ENCODE data around the gene ZNF610. TPM values are rescaled to one million over a fixed set of nuclear protein-coding genes. Genes with fewer than 3 reads are reported as not detected.

The ZNF610 gene
- total RNA-seq, 1 donor from 2014 or later, result not detected

GRCh38 chr19:52398081-52398441 is 62.0 kb downstream of the ZNF610 start:
- intact Hi-C loops (cut with DNase I), result loop anchor here (10.0 kb wide), 1 partner anchor 337 kb away; the partner anchor contains the start of gene ZNF611
- H3K36me3 ChIP-seq, result peaks cover 34 to 56% of the 10 kb centered on the region in 2 donors
- peaks cover 7 to 15% of the 10 kb centered on the region in 2 donors for H3K4me1 ChIP-seq
- peak overlapping the region; percentile 64 to 84 for H3K27ac ChIP-seq
- H3K9me3 ChIP-seq, result peaks cover 7 to 38% of the 10 kb centered on the region in 2 donors
- H3K27me3 ChIP-seq, result no peaks in the 10 kb centered on the region
- no peak for TF ChIP-seq CTCF (IDR thresholded peaks at IDR 0.05)
- peak overlapping the region; percentile 79 to 90 for H3K4me3 ChIP-seq
- DNase-seq (ENCODE audit: low spot score in 2 of 2), result peak in 1 of 2 donors; percentile 65

- peaks cover 79 to 91% of the 10 kb centered on the region in 2 donors for H3K36me3 ChIP-seq
- TF ChIP-seq CTCF (IDR thresholded peaks at IDR 0.05), result no peak
Measured at GRCh38 chr19:52410276-52410675, 74.2 kb downstream of the ZNF610 start.

GRCh38 chr19:52415711-52416110 is 79.7 kb downstream of the ZNF610 start:
- peaks cover 25 to 36% of the 10 kb centered on the region in 2 donors for H3K36me3 ChIP-seq
- no peaks in the 10 kb centered on the region for H3K4me1 ChIP-seq
- intact Hi-C loops (cut with DNase I), result no loop called here
- no peak overlapping the region for H3K27ac ChIP-seq
- H3K9me3 ChIP-seq, result peaks cover 91 to 100% of the 10 kb centered on the region in 2 donors
- no peak for DNase-seq (ENCODE audit: low spot score in 2 of 2)
- H3K4me3 ChIP-seq, result no peak overlapping the region
- TF ChIP-seq CTCF (IDR thresholded peaks at IDR 0.05), result no peak
- no peaks in the 10 kb centered on the region for H3K27me3 ChIP-seq

More at GRCh38 chr19:52410276-52410675, 74.2 kb downstream of the ZNF610 start:
- intact Hi-C loops (cut with DNase I), result no loop called here
- Histone ChIP-seq H3K4me3 (no peak overlapping the region), H3K9me3 (peaks cover 74 to 99% of the 10 kb centered on the region in 2 donors), H3K27me3 (no peaks in the 10 kb centered on the region), H3K27ac (no peak overlapping the region), H3K4me1 (no peaks in the 10 kb centered on the region)
- no peak for DNase-seq (ENCODE audit: low spot score in 2 of 2)

Other genes starting within 250 kb of the ZNF610 start
- 6.9 TPM for gene ZNF841, start 240.5 kb upstream of the ZNF610 start, total RNA-seq
- 1.2 TPM for gene ZNF616, start 196.3 kb upstream of the ZNF610 start, total RNA-seq
- gene ZNF836, start 164.6 kb upstream of the ZNF610 start, total RNA-seq, result 2.8 TPM
- gene PPP2R1A, start 146.2 kb upstream of the ZNF610 start, total RNA-seq, result 215 TPM
- 2.3 TPM for gene ZNF766, start 66.7 kb upstream of the ZNF610 start, total RNA-seq
- 4.4 TPM for gene ZNF480, start 39.1 kb upstream of the ZNF610 start, total RNA-seq
- gene ZNF880, start 33.7 kb downstream of the ZNF610 start, total RNA-seq, result 21.5 TPM
- gene ZNF528, start 61.6 kb downstream of the ZNF610 start, total RNA-seq, result 4.0 TPM
- gene ZNF534, start 92.9 kb downstream of the ZNF610 start, total RNA-seq, result not detected
- not detected for gene ZNF578, start 117.3 kb downstream of the ZNF610 start, total RNA-seq
- gene ZNF808, start 191.4 kb downstream of the ZNF610 start, total RNA-seq, result 9.0 TPM
- gene ZNF701, start 234.0 kb downstream of the ZNF610 start, total RNA-seq, result 13.2 TPM

Measured in ascending aorta (tissue), 2 donors.